ENCODE results near the gene RNF151. TPM values are rescaled to one million over a fixed set of nuclear protein-coding genes. Genes with fewer than 3 reads are reported as not detected.

RNF151 gene
- total and polyA plus RNA-seq, 2 donors (not counting 1 experiment from before 2014, with no cell fraction given): 0.13 to 0.76 TPM

- Histone ChIP-seq H3K27ac (ENCODE audit: low read length in 2 of 2) (no peak overlapping the region), H3K4me3 (ENCODE audit: control extremely low read depth in 1 of 5, extremely low read depth in 1 of 5, insufficient read depth in 1 of 5, low read depth in 2 of 5, low read length in 4 of 5) (no peak overlapping the region), H3K4me1 (ENCODE audit: control insufficient read depth in 2 of 2, insufficient read depth in 2 of 2, low read length in 2 of 2) (no peaks in the 10 kb centered on the region), H3K79me2 (ENCODE audit: control insufficient read depth, insufficient read depth, low read length) (no peaks in the 10 kb centered on the region), H3K27me3 (replicated peaks in 1 of 4; ENCODE audit: control extremely low read depth in 1 of 4, control insufficient read depth in 3 of 4, insufficient read depth in 4 of 4, low read length in 3 of 4) (peaks cover 0 to 5% (median 0%) of the 10 kb centered on the region in 4 experiments), H4K20me1 (ENCODE audit: control insufficient read depth, insufficient read depth, low read length, poor library complexity, severe bottlenecking) (no peaks in the 10 kb centered on the region), H3K4me2 (replicated peaks; ENCODE audit: low read depth, low read length, poor library complexity, severe bottlenecking) (no peak overlapping the region), H3K9ac (ENCODE audit: low read length) (no peak overlapping the region), H3K36me3 (replicated peaks in 1 of 2; ENCODE audit: control extremely low read depth in 1 of 2, control insufficient read depth in 1 of 2, extremely low read depth in 1 of 2, insufficient read depth in 2 of 2, low read length in 1 of 2) (no peaks in the 10 kb centered on the region), H2AFZ (ENCODE audit: insufficient read depth, low read depth, low read length, poor library complexity, severe bottlenecking) (no peak overlapping the region), H3K9me3 (ENCODE audit: control extremely low read depth in 1 of 3, control insufficient read depth in 2 of 3, insufficient read depth in 1 of 3, low read length in 2 of 3) (no peaks in the 10 kb centered on the region)
- POLR2A ChIA-PET: interaction anchor here (0.7 kb wide), 2 partner anchors 54 to 302 kb away, joined by 4 to 8 read pairs; partner anchors contain the start of gene ECI1
- CTCF ChIA-PET: interaction anchor here (0.7 kb wide), 1 partner anchor 539 kb away, joined by 4 read pairs; no protein-coding TSS in a partner anchor
- peaks cover 4% of the 10 kb centered on the region for H3K27me3 Mint-ChIP-seq
- WGBS (ENCODE audit: insufficient coverage): 95% methylated on average over 9 of the region's 11 CpGs
- intact Hi-C loops (cut with micrococcal nuclease): loop anchor here (10.0 kb wide), 1 partner anchor 45 kb away; no protein-coding TSS in a partner anchor
- no peak for ATAC-seq (ENCODE audit: low read depth)
- H3K27ac Mint-ChIP-seq: no peak overlapping the region
- TF ChIP-seq CTCF (IDR thresholded peaks at IDR 0.05): no peak
- no peak for TF ChIP-seq EZH2 (IDR thresholded peaks at IDR 0.05; ENCODE audit: borderline replicate concordance, insufficient read depth, low read depth, low read length, poor library complexity, severe bottlenecking)
- H3K4me3 Mint-ChIP-seq: no peak overlapping the region
- DNase-seq: no peak
- no peaks in the 10 kb centered on the region for H3K4me1 Mint-ChIP-seq
- no peaks in the 10 kb centered on the region for H3K9me3 Mint-ChIP-seq (ENCODE audit: insufficient read depth)
Observed at GRCh38 chr16:1949507-1949906, 17.1 kb upstream of the RNF151 start.

GRCh38 chr16:1950047-1950446 is 16.6 kb upstream of the RNF151 start:
- DNase-seq (no peak), ATAC-seq (ENCODE audit: low read depth) (no peak)
- no peaks in the 10 kb centered on the region for H3K9me3 ChIP-seq (ENCODE audit: control extremely low read depth in 1 of 3, control insufficient read depth in 2 of 3, insufficient read depth in 1 of 3, low read length in 2 of 3)
- H3K36me3 ChIP-seq (replicated peaks in 1 of 2; ENCODE audit: control extremely low read depth in 1 of 2, control insufficient read depth in 1 of 2, extremely low read depth in 1 of 2, insufficient read depth in 2 of 2, low read length in 1 of 2): no peaks in the 10 kb centered on the region
- H3K4me2 ChIP-seq (replicated peaks; ENCODE audit: low read depth, low read length, poor library complexity, severe bottlenecking): no peak overlapping the region
- peaks cover 0 to 5% (median 0%) of the 10 kb centered on the region in 4 experiments for H3K27me3 ChIP-seq (replicated peaks in 1 of 4; ENCODE audit: control extremely low read depth in 1 of 4, control insufficient read depth in 3 of 4, insufficient read depth in 4 of 4, low read length in 3 of 4)
- H4K20me1 ChIP-seq (ENCODE audit: control insufficient read depth, insufficient read depth, low read length, poor library complexity, severe bottlenecking): no peaks in the 10 kb centered on the region
- TF ChIP-seq EZH2 (IDR thresholded peaks at IDR 0.05; ENCODE audit: borderline replicate concordance, insufficient read depth, low read depth, low read length, poor library complexity, severe bottlenecking): no peak
- TF ChIP-seq CTCF (IDR thresholded peaks at IDR 0.05): no peak
- H2AFZ ChIP-seq (ENCODE audit: insufficient read depth, low read depth, low read length, poor library complexity, severe bottlenecking): no peak overlapping the region
- H3K4me1 ChIP-seq (ENCODE audit: control insufficient read depth in 2 of 2, insufficient read depth in 2 of 2, low read length in 2 of 2): no peaks in the 10 kb centered on the region
- H3K27ac ChIP-seq (ENCODE audit: low read length in 2 of 2): no peak overlapping the region
- H3K9ac ChIP-seq (ENCODE audit: low read length): no peak overlapping the region
- Mint-ChIP-seq H3K27ac (no peak overlapping the region), H3K4me3 (no peak overlapping the region), H3K4me1 (no peaks in the 10 kb centered on the region), H3K9me3 (ENCODE audit: insufficient read depth) (no peaks in the 10 kb centered on the region), H3K27me3 (peaks cover 4% of the 10 kb centered on the region)
- CTCF ChIA-PET: no interaction called here
- POLR2A ChIA-PET: no interaction called here
- H3K4me3 ChIP-seq (ENCODE audit: control extremely low read depth in 1 of 5, extremely low read depth in 1 of 5, insufficient read depth in 1 of 5, low read depth in 2 of 5, low read length in 4 of 5): no peak overlapping the region
- H3K79me2 ChIP-seq (ENCODE audit: control insufficient read depth, insufficient read depth, low read length): no peaks in the 10 kb centered on the region
- 83% methylated on average over 7 of the region's 7 CpGs for WGBS (ENCODE audit: insufficient coverage)
- intact Hi-C loops (cut with micrococcal nuclease): no loop called here

Measured in B cell (primary cell).